ENCODE measurements around the gene ZNF319. TPM values are rescaled to one million over a fixed set of nuclear protein-coding genes. Genes with fewer than 3 reads are reported as not detected.

ZNF319 gene
- total RNA-seq, 1 donor from 2014 or later, result 14.9 TPM

DNA sequence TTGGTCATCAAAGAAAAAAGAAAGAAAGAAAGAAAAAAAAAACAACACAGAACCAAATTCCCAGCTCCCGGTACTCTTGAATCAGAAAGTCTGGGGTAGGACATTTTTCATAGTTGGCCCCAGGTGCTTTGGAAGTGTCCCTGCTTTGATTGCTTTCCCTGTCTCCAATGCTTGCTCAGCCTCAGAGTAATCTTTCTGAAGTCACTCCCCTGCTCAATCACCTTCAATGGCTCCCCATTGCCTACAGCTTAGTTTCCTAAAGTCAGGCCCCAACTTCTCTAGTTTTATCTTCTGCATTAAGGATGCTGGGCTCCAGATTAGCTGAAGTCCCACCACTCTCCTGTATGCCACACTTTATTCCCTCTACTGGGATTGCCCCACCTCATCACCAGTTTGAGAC is 46.6 kb downstream of the ZNF319 start:
- Mint-ChIP-seq H3K27me3 (peaks cover 3% of the 10 kb centered on the region), H3K27ac (no peak overlapping the region), H3K36me3 (ENCODE audit: insufficient read depth) (no peaks in the 10 kb centered on the region), H3K4me1 (ENCODE audit: low read depth) (peaks cover 3% of the 10 kb centered on the region), H3K4me3 (ENCODE audit: low read depth) (no peak overlapping the region), H3K9me3 (ENCODE audit: low read depth) (no peaks in the 10 kb centered on the region)
- TF ChIP-seq, protein P1, sequence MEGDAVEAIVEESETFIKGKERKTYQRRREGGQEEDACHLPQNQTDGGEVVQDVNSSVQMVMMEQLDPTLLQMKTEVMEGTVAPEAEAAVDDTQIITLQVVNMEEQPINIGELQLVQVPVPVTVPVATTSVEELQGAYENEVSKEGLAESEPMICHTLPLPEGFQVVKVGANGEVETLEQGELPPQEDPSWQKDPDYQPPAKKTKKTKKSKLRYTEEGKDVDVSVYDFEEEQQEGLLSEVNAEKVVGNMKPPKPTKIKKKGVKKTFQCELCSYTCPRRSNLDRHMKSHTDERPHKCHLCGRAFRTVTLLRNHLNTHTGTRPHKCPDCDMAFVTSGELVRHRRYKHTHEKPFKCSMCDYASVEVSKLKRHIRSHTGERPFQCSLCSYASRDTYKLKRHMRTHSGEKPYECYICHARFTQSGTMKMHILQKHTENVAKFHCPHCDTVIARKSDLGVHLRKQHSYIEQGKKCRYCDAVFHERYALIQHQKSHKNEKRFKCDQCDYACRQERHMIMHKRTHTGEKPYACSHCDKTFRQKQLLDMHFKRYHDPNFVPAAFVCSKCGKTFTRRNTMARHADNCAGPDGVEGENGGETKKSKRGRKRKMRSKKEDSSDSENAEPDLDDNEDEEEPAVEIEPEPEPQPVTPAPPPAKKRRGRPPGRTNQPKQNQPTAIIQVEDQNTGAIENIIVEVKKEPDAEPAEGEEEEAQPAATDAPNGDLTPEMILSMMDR (IDR thresholded peaks at IDR 0.05; ENCODE audit: unreplicated experiment), result no peak
- no peak for DNase-seq (ENCODE audit: low spot score, unreplicated experiment)

DNA sequence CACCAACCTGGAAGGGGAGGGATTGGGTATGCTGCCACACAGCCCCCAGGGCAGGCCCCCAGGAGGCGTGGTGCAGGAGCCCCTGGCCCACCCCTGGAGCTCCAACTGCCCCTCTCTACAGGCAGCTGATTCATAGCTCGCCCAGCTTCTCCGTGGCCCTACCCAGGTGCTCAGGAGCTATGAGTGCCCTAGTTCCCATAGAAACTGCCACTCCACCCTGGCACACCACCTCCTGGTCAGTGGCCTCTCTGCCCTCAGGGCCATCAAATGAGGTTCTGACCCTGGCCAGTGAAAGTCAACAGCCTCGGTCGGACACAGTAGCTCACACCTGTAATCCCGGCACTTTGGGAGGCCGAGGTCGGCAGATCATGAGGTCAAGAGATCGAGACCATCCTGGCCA is 47.6 kb downstream of the ZNF319 start:
- TF ChIP-seq, protein P1 (IDR thresholded peaks at IDR 0.05; ENCODE audit: unreplicated experiment), result no peak
- Mint-ChIP-seq H3K4me3 (ENCODE audit: low read depth) (no peak overlapping the region), H3K27ac (no peak overlapping the region), H3K27me3 (peaks cover 3% of the 10 kb centered on the region), H3K36me3 (ENCODE audit: insufficient read depth) (no peaks in the 10 kb centered on the region), H3K4me1 (ENCODE audit: low read depth) (peaks cover 1% of the 10 kb centered on the region), H3K9me3 (ENCODE audit: low read depth) (no peaks in the 10 kb centered on the region)
- no peak for DNase-seq (ENCODE audit: low spot score, unreplicated experiment)

DNA sequence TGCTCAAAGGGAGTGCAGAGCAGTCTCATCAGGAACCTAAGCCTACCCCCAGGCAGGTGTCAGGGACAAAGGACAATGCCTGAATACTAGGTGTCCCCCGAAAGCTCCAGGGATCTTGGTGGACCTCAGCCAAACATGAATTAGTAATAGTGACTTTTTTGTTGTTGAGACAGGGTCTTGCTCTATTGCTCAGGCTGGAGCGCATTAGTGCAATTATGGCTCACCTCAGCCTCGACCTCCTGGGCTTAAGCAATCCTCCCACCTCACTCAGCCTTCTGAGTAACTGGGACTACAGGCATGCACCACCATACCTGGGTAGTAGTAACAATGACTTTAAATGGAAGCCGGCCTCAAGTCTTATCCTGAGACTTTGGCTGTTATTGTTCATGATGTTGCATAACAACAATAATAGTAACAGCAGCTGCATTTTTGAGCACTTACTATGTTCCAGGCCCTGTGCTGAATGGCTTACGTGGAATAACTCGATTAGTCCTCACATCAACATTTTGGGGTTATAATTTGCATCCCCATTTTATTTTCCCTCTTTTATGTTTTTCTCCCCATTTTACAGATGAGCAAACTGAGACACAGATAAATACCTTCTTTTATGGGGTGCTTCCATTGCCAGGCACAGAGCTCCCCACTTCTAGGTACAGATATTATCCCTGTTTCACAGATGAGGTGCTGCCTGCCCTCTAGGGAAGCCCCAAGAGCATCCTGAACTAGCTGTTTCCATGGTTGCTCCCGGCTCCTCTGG is 49.1 kb downstream of the ZNF319 start:
- no peaks in the 10 kb centered on the region for H3K36me3 Mint-ChIP-seq (ENCODE audit: insufficient read depth)
- TF ChIP-seq, protein P1 (IDR thresholded peaks at IDR 0.05; ENCODE audit: unreplicated experiment), result no peak

DNA sequence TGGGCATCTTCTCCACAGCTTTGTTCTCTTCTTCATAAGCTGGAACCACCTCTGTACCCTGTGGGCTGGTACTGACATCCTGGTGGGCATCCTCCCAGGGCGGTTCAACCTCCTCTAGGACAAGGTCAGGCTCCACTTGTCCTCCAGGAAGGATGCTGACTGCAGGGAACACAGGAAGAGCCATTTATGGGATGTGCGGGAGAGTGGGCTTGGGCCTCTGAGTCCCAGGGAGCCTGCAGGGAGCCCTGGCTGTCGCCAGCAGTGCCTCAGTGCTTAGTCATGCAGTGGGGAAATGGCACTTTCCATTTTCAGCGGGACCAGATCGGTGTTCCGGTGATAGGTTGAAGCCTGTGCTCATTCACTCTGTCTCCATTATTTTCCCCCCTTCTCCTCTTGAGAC is 50.1 kb downstream of the ZNF319 start:
- Mint-ChIP-seq H3K4me1 (ENCODE audit: low read depth) (no peaks in the 10 kb centered on the region), H3K36me3 (ENCODE audit: insufficient read depth) (no peaks in the 10 kb centered on the region), H3K27me3 (peaks cover 3% of the 10 kb centered on the region), H3K4me3 (ENCODE audit: low read depth) (no peak overlapping the region), H3K27ac (no peak overlapping the region), H3K9me3 (ENCODE audit: low read depth) (no peaks in the 10 kb centered on the region)
- TF ChIP-seq, protein P1 (IDR thresholded peaks at IDR 0.05; ENCODE audit: unreplicated experiment), result no peak
- DNase-seq (ENCODE audit: low spot score, unreplicated experiment), result no peak

More for the DNA sequence above, 49.1 kb downstream of the ZNF319 start:
- Mint-ChIP-seq H3K27me3 (peaks cover 3% of the 10 kb centered on the region), H3K4me3 (ENCODE audit: low read depth) (no peak overlapping the region), H3K27ac (no peak overlapping the region), H3K4me1 (ENCODE audit: low read depth) (no peaks in the 10 kb centered on the region), H3K9me3 (ENCODE audit: low read depth) (no peaks in the 10 kb centered on the region)
- DNase-seq (ENCODE audit: low spot score, unreplicated experiment), result no peak

DNA sequence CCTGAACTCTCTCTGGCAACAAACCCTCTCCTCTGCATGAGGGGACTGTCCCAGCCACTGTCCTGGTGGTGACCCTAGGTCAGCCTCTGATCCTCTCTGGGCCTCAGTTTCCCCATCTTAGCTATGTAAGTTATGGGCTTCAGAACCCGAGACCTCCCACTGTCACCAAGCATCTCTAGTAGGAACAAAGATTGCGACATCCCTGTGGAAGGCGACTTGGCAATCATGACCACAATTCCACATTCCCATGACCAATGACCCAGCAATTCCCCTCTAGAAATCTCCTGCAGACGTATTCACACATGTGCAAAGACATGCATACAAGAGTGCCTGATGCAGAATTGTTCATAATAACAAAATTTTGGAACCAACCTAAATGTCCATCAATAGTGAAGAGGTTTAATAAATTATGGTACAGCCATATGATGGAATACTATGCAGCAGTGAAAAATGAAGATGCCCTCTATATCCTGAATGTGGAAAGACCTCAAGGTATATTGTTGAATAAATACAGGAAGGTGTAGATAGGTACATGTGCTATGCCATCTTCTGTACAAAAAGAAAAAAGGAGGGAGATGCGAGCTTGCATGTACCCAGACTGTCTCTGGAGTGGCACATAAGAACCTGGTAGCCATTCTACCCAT is 50.8 kb downstream of the ZNF319 start:
- Mint-ChIP-seq H3K4me3 (ENCODE audit: low read depth) (no peak overlapping the region), H3K4me1 (ENCODE audit: low read depth) (no peaks in the 10 kb centered on the region), H3K9me3 (ENCODE audit: low read depth) (no peaks in the 10 kb centered on the region), H3K36me3 (ENCODE audit: insufficient read depth) (no peaks in the 10 kb centered on the region), H3K27ac (no peak overlapping the region), H3K27me3 (peaks cover 3% of the 10 kb centered on the region)
- DNase-seq (ENCODE audit: low spot score, unreplicated experiment), result no peak
- TF ChIP-seq, protein P1 (IDR thresholded peaks at IDR 0.05; ENCODE audit: unreplicated experiment), result no peak
